SK-N-SH treated with all-trans-retinoic acid at 6 μM for 48 hours (cell line): ENCODE data around the gene TATDN3.
"Not testable (repeated sequence)": the region's sequence is repeated elsewhere in the genome, so short reads cannot be mapped to it uniquely, and the experiment has no call there.

Source experiments
- ATAC-seq: fragments of 200-7000 bp; cut with Tn5 transposase; 3 replicates; pipeline ENCODE4 v1.9.1; 2020; ENCODE audit warnings: mild to moderate bottlenecking, moderate library complexity
- ARNTL ChIP-seq: fragments of 450-650 bp; formaldehyde crosslinking; IDR thresholded peaks from 2 replicates; pipeline ENCODE4 v1.5.0; 2020; ENCODE audit warnings: low read depth, mild to moderate bottlenecking, moderate library complexity, borderline replicate concordance
- BACH2 ChIP-seq: fragments of 250-450 bp; sonication (Bioruptor Pico); IDR thresholded peaks from 2 replicates; pipeline ENCODE4 v1.9.0; 2021; ENCODE audit warnings: mild to moderate bottlenecking, borderline replicate concordance
- CREB5 ChIP-seq: fragments of 250-450 bp; sonication (Bioruptor Pico); IDR thresholded peaks from 2 replicates; pipeline ENCODE4 v1.5.1; 2020; ENCODE audit warnings: low read depth, mild to moderate bottlenecking, moderate library complexity
- CSDC2 ChIP-seq: fragments of 250-450 bp; sonication (Bioruptor Pico); IDR thresholded peaks from 2 replicates; pipeline ENCODE4 v1.5.0; 2020; ENCODE audit warnings: mild to moderate bottlenecking, moderate library complexity
- ESRRG ChIP-seq: fragments of 250-450 bp; sonication (Bioruptor Pico); IDR thresholded peaks from 2 replicates; pipeline ENCODE4 v1.6.1; 2021; ENCODE audit warnings: mild to moderate bottlenecking
- OSR1 ChIP-seq: fragments of 250-450 bp; sonication (Bioruptor Pico); IDR thresholded peaks from 2 replicates; pipeline ENCODE4 v1.8.0; 2022; ENCODE audit warnings: moderate library complexity, mild to moderate bottlenecking, inconsistent platforms
- PATZ1 ChIP-seq: fragments of 250-450 bp; sonication (Bioruptor Pico); IDR thresholded peaks from 2 replicates; pipeline ENCODE4 v1.8.0; 2020; ENCODE audit warnings: mild to moderate bottlenecking, moderate library complexity, borderline replicate concordance
- POU6F1 ChIP-seq: fragments of 250-450 bp; sonication (Bioruptor Pico); IDR thresholded peaks from 2 replicates; pipeline ENCODE4 v1.8.0; 2021; ENCODE audit warnings: low read depth, mild to moderate bottlenecking, moderate library complexity, borderline replicate concordance
- PPARA ChIP-seq: fragments of 250-450 bp; sonication (Bioruptor Pico); IDR thresholded peaks from 2 replicates; pipeline ENCODE4 v1.5.0; 2020; ENCODE audit warnings: mild to moderate bottlenecking, borderline replicate concordance
- RARB ChIP-seq: fragments of 250-450 bp; sonication (Bioruptor Pico); IDR thresholded peaks from 2 replicates; pipeline ENCODE4 v1.8.0; 2021; ENCODE audit warnings: mild to moderate bottlenecking, moderate library complexity
- SNAI2 ChIP-seq: fragments of 250-450 bp; sonication (Bioruptor Pico); IDR thresholded peaks from 2 replicates; pipeline ENCODE4 v1.5.0; 2020; ENCODE audit warnings: mild to moderate bottlenecking, moderate library complexity
- TCF4 ChIP-seq: fragments of 250-450 bp; sonication (Bioruptor Pico); IDR thresholded peaks from 2 replicates; pipeline ENCODE4 v1.8.0; 2021; ENCODE audit warnings: mild to moderate bottlenecking, moderate library complexity, borderline replicate concordance
- TOX ChIP-seq: fragments of 250-450 bp; sonication (Bioruptor Pico); IDR thresholded peaks from 2 replicates; pipeline ENCODE4 v1.8.0; 2021; ENCODE audit warnings: mild to moderate bottlenecking, moderate library complexity, borderline replicate concordance
- TSHZ2 ChIP-seq: fragments of 250-450 bp; sonication (Bioruptor Pico); IDR thresholded peaks from 2 replicates; pipeline ENCODE4 v1.5.0; 2020; ENCODE audit warnings: mild to moderate bottlenecking, moderate library complexity
- ZFP3 ChIP-seq: fragments of 250-450 bp; sonication (Bioruptor Pico); IDR thresholded peaks from 2 replicates; pipeline ENCODE4 v1.5.0; 2020; ENCODE audit warnings: mild to moderate bottlenecking, moderate library complexity
- ZNF70 ChIP-seq: fragments of 450-650 bp; formaldehyde crosslinking; IDR thresholded peaks from 2 replicates; pipeline ENCODE4 v1.5.0; 2020; ENCODE audit warnings: mild to moderate bottlenecking, moderate library complexity
- ZNF8 ChIP-seq: fragments of 450-650 bp; formaldehyde crosslinking; IDR thresholded peaks from 2 replicates; pipeline ENCODE4 v1.5.0; 2020; ENCODE audit warnings: mild to moderate bottlenecking, moderate library complexity

TATDN3 gene

GRCh38 chr1:212827831-212828278, 36.2 kb downstream of the TATDN3 start:
- TF ChIP-seq ESRRG (CRISPR knock-in tag) (no peak), ZNF70 (no peak), CREB5 (CRISPR knock-in tag) (no peak), TOX (CRISPR knock-in tag) (no peak), PPARA (no peak), ZFP3 (CRISPR knock-in tag) (no peak)
- TF ChIP-seq, all 23 proteins: peak for 0
- ATAC-seq = no peak

GRCh38 chr1:212828395-212828794, 36.7 kb downstream of the TATDN3 start:
- TF ChIP-seq TSHZ2 (CRISPR knock-in tag) = no peak
- TF ChIP-seq OSR1 (CRISPR knock-in tag) = no peak
- no peak for TF ChIP-seq PPARA
- no peak for TF ChIP-seq CSDC2 (CRISPR knock-in tag)
- TF ChIP-seq PATZ1 = no peak
- no peak for TF ChIP-seq ARNTL (CRISPR knock-in tag)
- TF ChIP-seq ZNF70 = no peak
- TF ChIP-seq TCF4 = no peak
- TF ChIP-seq BACH2 (CRISPR knock-in tag) = no peak
- no peak for TF ChIP-seq ZFP3 (CRISPR knock-in tag)
- no peak for TF ChIP-seq RARB (CRISPR knock-in tag)
- ATAC-seq = no peak

- ATAC-seq = not testable (repeated sequence)
Measured at GRCh38 chr1:212833211-212834207, 41.8 kb downstream of the TATDN3 start.

- no peak for ATAC-seq
- no peak for TF ChIP-seq ESRRG (CRISPR knock-in tag)
- TF ChIP-seq PPARA = no peak
- TF ChIP-seq POU6F1 (CRISPR knock-in tag) = no peak
- TF ChIP-seq OSR1 (CRISPR knock-in tag) = no peak
- no peak for TF ChIP-seq ZNF8
- no peak for TF ChIP-seq TOX (CRISPR knock-in tag)
- TF ChIP-seq ZFP3 (CRISPR knock-in tag) = no peak
- TF ChIP-seq TCF4 = no peak
- no peak for TF ChIP-seq ARNTL (CRISPR knock-in tag)
- TF ChIP-seq PATZ1 = no peak
- TF ChIP-seq CREB5 (CRISPR knock-in tag) = no peak
- TF ChIP-seq SNAI2 (CRISPR knock-in tag) = no peak
- no peak for TF ChIP-seq RARB (CRISPR knock-in tag)
- no peak for TF ChIP-seq TSHZ2 (CRISPR knock-in tag)
Measured at GRCh38 chr1:212838145-212838544, 46.5 kb downstream of the TATDN3 start.
